ENCODE results near the gene MRPS31. TPM values are rescaled to one million over a fixed set of nuclear protein-coding genes. Genes with fewer than 3 reads are reported as not detected.
"Not testable (repeated sequence)": the region's sequence is repeated elsewhere in the genome, so short reads cannot be mapped to it uniquely, and the experiment has no call there.

The MRPS31 gene
- total RNA-seq, 1 experiment from 2014 or later = 22.2 TPM

- POLR2A ChIA-PET (ENCODE audit: unreplicated experiment) = no interaction called here
- Histone ChIP-seq H4K20me1 (ENCODE audit: insufficient read depth) (no peaks in the 10 kb centered on the region), H3K4me1 (replicated peaks; ENCODE audit: insufficient read depth) (peaks cover 6% of the 10 kb centered on the region; the same call in 1 of the 2 replicates), H3K9me3 (ENCODE audit: insufficient read depth, low read depth) (no peaks in the 10 kb centered on the region), H3K27ac (peak overlapping the region; percentile 63), H3F3A (ENCODE audit: insufficient read depth, low read depth) (no peaks in the 10 kb centered on the region), H3K4me2 (peak overlapping the region; percentile 88), H3K79me2 (ENCODE audit: low read depth) (0 out of 2 replicates have a peak, but pooled peaks cover 9% of the 10 kb centered on the region), H3K4me3 (peak overlapping the region; percentile 94), H3K36me3 (ENCODE audit: low read depth) (no peaks in the 10 kb centered on the region), H2AFZ (peak overlapping the region; percentile 94; the same call in 1 of the 2 replicates), H3K9me2 (ENCODE audit: insufficient read depth) (no peaks in the 10 kb centered on the region), H3K27me3 (ENCODE audit: insufficient read depth, low read depth) (no peaks in the 10 kb centered on the region)
- intact Hi-C loops (cut with micrococcal nuclease; ENCODE audit: unreplicated experiment) = loop anchor here (1.0 kb wide), 1 partner anchor 131 kb away; no protein-coding TSS in a partner anchor
- no TSS peak for BruUV-seq (replicated peaks)
- DNase-seq = no peak
- CTCF ChIA-PET = no interaction called here
- TF ChIP-seq CTCF (conservative IDR thresholded peaks at IDR 0.05) (no peak), EZH2 (IDR thresholded peaks at IDR 0.05; ENCODE audit: low read depth) (no peak)
These were observed 19.2 kb upstream of the MRPS31 start for GRCh38 chr13:40790154-40790616.

GRCh38 chr13:40789275-40790153, 18.5 kb upstream of the MRPS31 start, which contains the start of gene SLC25A15:
Gene SLC25A15, plus strand, starts transcription at chr13:40789611. Its CDS starts 3,616 bp downstream, at chr13:40793227.
- no peaks in the 10 kb centered on the region for H3K9me3 ChIP-seq (ENCODE audit: insufficient read depth, low read depth)
- no peaks in the 10 kb centered on the region for H3K27me3 ChIP-seq (ENCODE audit: insufficient read depth, low read depth)
- peak; percentile 66 to 88 for DNase-seq
- H3K4me1 ChIP-seq (replicated peaks; ENCODE audit: insufficient read depth) = peaks cover 6% of the 10 kb centered on the region; the same call in 1 of the 2 replicates
- H3K36me3 ChIP-seq (ENCODE audit: low read depth) = no peaks in the 10 kb centered on the region
- no peaks in the 10 kb centered on the region for H4K20me1 ChIP-seq (ENCODE audit: insufficient read depth)
- H3K79me2 ChIP-seq (ENCODE audit: low read depth) = 0 out of 2 replicates have a peak, but pooled peaks cover 9% of the 10 kb centered on the region
- H3K4me2 ChIP-seq = peak within 1 kb of the TSS; percentile 88
- H3K27ac ChIP-seq = peak within 1 kb of the TSS; percentile 72
- ChIA-PET POLR2A (ENCODE audit: unreplicated experiment) (interaction anchor here (0.7 kb wide), 1 partner anchor 153 kb away, joined by 3 read pairs; no protein-coding TSS in a partner anchor), CTCF (no interaction called here)
- intact Hi-C loops (cut with micrococcal nuclease; ENCODE audit: unreplicated experiment) = loop anchor here (1.0 to 5.0 kb wide), 3 partner anchors 18 to 273 kb away; partner anchors contain the start of genes MRPS31 and WBP4
- peak within 1 kb of the TSS; percentile 94 for H2AFZ ChIP-seq
- no peaks in the 10 kb centered on the region for H3F3A ChIP-seq (ENCODE audit: insufficient read depth, low read depth)
- BruUV-seq (replicated peaks) = no TSS peak
- H3K9me2 ChIP-seq (ENCODE audit: insufficient read depth) = no peaks in the 10 kb centered on the region
- H3K4me3 ChIP-seq = peak within 1 kb of the TSS; percentile 94
- TF ChIP-seq CTCF (conservative IDR thresholded peaks at IDR 0.05) = no peak
- TF ChIP-seq EZH2 (IDR thresholded peaks at IDR 0.05; ENCODE audit: low read depth) = no peak

DNA sequence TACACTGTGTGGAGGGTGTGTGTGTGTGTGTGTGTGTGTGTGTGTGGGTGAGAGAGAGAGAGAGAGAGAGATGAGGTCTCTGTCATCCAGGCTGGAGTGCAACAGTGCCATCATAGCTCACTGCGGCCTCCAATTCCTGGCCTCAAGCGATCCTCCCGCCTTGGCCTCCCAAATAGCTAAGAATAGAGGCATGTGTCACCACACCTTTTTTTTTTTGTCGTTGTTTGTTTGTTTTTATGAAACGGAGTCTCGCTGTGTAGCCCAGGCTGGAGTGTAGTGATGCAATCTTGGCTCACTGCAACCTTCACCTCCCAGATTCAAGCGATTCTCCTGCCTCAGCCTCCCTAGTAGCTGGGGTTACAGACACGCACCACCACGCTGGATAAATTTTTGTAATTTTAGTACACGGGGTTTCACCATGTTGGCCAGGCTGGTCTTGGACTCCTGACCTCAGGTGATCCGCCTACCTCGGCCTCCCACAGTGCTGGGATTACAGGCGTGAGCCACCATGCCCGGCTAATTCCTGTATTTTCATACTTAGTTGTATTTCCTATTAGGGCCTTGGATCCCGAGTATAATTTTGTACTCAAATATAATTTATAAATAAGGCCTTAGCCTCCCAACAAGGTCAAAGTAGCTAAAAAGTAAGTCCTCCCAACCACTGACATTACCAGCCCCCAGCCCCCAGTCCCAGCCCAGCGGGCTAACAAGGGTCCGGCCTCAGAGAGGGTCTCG, 17.7 kb upstream of the MRPS31 start:
- Histone ChIP-seq H2AFZ (peak overlapping the region; percentile 92), H3K4me3 (peak overlapping the region; percentile 94), H3K4me2 (peak overlapping the region; percentile 71), H3K27ac (peak overlapping the region; percentile 72)
- H3K79me2 ChIP-seq (ENCODE audit: low read depth); H3K27me3 ChIP-seq (ENCODE audit: insufficient read depth, low read depth); H3K4me1 ChIP-seq (replicated peaks; ENCODE audit: insufficient read depth); DNase-seq; H3F3A ChIP-seq (ENCODE audit: insufficient read depth, low read depth); H4K20me1 ChIP-seq (ENCODE audit: insufficient read depth); H3K36me3 ChIP-seq (ENCODE audit: low read depth); H3K9me2 ChIP-seq (ENCODE audit: insufficient read depth); H3K9me3 ChIP-seq (ENCODE audit: insufficient read depth, low read depth): not testable (repeated sequence)
- ChIA-PET POLR2A (ENCODE audit: unreplicated experiment) (interaction anchor here (0.7 kb wide), 2 partner anchors 154 to 1090 kb away, joined by 3 to 6 read pairs; no protein-coding TSS in a partner anchor), CTCF (interaction anchor here (0.7 kb wide), 1 partner anchor 1006 kb away, joined by 11 read pairs; no protein-coding TSS in a partner anchor)
- intact Hi-C loops (cut with micrococcal nuclease; ENCODE audit: unreplicated experiment) = loop anchor here (1.0 to 5.0 kb wide), 2 partner anchors 17 to 274 kb away; partner anchors contain the start of genes MRPS31 and WBP4
- BruUV-seq (replicated peaks) = TSS peak; percentile 79
